ENCODE results near the gene SGCD.

The SGCD gene

GRCh38 chr5:156529892-156530291 lies 202.9 kb downstream of the SGCD start:
- no peak for TF ChIP-seq CTCF (IDR thresholded peaks at IDR 0.05; ENCODE audit: insufficient read depth, low read length, poor library complexity, severe bottlenecking)
- no peak for DNase-seq (ENCODE audit: extremely low read depth, insufficient read length)
- Histone ChIP-seq H3K4me3 (replicated peaks; ENCODE audit: low read depth, low read length) (no peak overlapping the region), H3K27me3 (replicated peaks; ENCODE audit: control insufficient read depth, insufficient read depth, low read length) (no peaks in the 10 kb centered on the region), H3K36me3 (ENCODE audit: control insufficient read depth, insufficient read depth, low read length) (no peaks in the 10 kb centered on the region)

GRCh38 chr5:156531199-156531598 lies 204.2 kb downstream of the SGCD start:
- DNase-seq (ENCODE audit: extremely low read depth, insufficient read length): no peak
- Histone ChIP-seq H3K4me3 (replicated peaks; ENCODE audit: low read depth, low read length) (no peak overlapping the region), H3K27me3 (replicated peaks; ENCODE audit: control insufficient read depth, insufficient read depth, low read length) (no peaks in the 10 kb centered on the region), H3K36me3 (ENCODE audit: control insufficient read depth, insufficient read depth, low read length) (no peaks in the 10 kb centered on the region)
- TF ChIP-seq CTCF (IDR thresholded peaks at IDR 0.05; ENCODE audit: insufficient read depth, low read length, poor library complexity, severe bottlenecking): no peak

GRCh38 chr5:156532921-156533320 lies 206.0 kb downstream of the SGCD start:
- no peak for DNase-seq (ENCODE audit: extremely low read depth, insufficient read length)

GRCh38 chr5:156534085-156534484 lies 207.1 kb downstream of the SGCD start:
- no peak for TF ChIP-seq CTCF (IDR thresholded peaks at IDR 0.05; ENCODE audit: insufficient read depth, low read length, poor library complexity, severe bottlenecking)

More at GRCh38 chr5:156532921-156533320, 206.0 kb downstream of the SGCD start:
- no peaks in the 10 kb centered on the region for H3K36me3 ChIP-seq (ENCODE audit: control insufficient read depth, insufficient read depth, low read length)
- no peaks in the 10 kb centered on the region for H3K27me3 ChIP-seq (replicated peaks; ENCODE audit: control insufficient read depth, insufficient read depth, low read length)
- no peak for TF ChIP-seq CTCF (IDR thresholded peaks at IDR 0.05; ENCODE audit: insufficient read depth, low read length, poor library complexity, severe bottlenecking)
- no peak overlapping the region for H3K4me3 ChIP-seq (replicated peaks; ENCODE audit: low read depth, low read length)

GRCh38 chr5:156534906-156535485 lies 208.0 kb downstream of the SGCD start:
- no peak for TF ChIP-seq CTCF (IDR thresholded peaks at IDR 0.05; ENCODE audit: insufficient read depth, low read length, poor library complexity, severe bottlenecking)
- H3K27me3 ChIP-seq (replicated peaks; ENCODE audit: control insufficient read depth, insufficient read depth, low read length): no peaks in the 10 kb centered on the region

More at GRCh38 chr5:156534085-156534484, 207.1 kb downstream of the SGCD start:
- no peaks in the 10 kb centered on the region for H3K27me3 ChIP-seq (replicated peaks; ENCODE audit: control insufficient read depth, insufficient read depth, low read length)
- DNase-seq (ENCODE audit: extremely low read depth, insufficient read length): no peak
- no peaks in the 10 kb centered on the region for H3K36me3 ChIP-seq (ENCODE audit: control insufficient read depth, insufficient read depth, low read length)
- no peak overlapping the region for H3K4me3 ChIP-seq (replicated peaks; ENCODE audit: low read depth, low read length)

GRCh38 chr5:156540491-156540890 lies 213.5 kb downstream of the SGCD start:
- Histone ChIP-seq H3K4me3 (replicated peaks; ENCODE audit: low read depth, low read length) (no peak overlapping the region), H3K36me3 (ENCODE audit: control insufficient read depth, insufficient read depth, low read length) (no peaks in the 10 kb centered on the region), H3K27me3 (replicated peaks; ENCODE audit: control insufficient read depth, insufficient read depth, low read length) (no peaks in the 10 kb centered on the region)
- DNase-seq (ENCODE audit: extremely low read depth, insufficient read length): no peak
- TF ChIP-seq CTCF (IDR thresholded peaks at IDR 0.05; ENCODE audit: insufficient read depth, low read length, poor library complexity, severe bottlenecking): no peak

More at GRCh38 chr5:156534906-156535485, 208.0 kb downstream of the SGCD start:
- H3K4me3 ChIP-seq (replicated peaks; ENCODE audit: low read depth, low read length): no peak overlapping the region
- no peak for DNase-seq (ENCODE audit: extremely low read depth, insufficient read length)
- H3K36me3 ChIP-seq (ENCODE audit: control insufficient read depth, insufficient read depth, low read length): no peaks in the 10 kb centered on the region
